IMR-90 (cell line): Measurements from ENCODE around the gene PIR. TPM values are rescaled to one million over a fixed set of nuclear protein-coding genes. Genes with fewer than 3 reads are reported as not detected.

ENCODE experiments used
- ATAC-seq: fragments of 200-7000 bp; cut with Tn5 transposase; 2 replicates; pipeline ENCODE4 v1.9.1; 2020; ENCODE audit warnings: low read depth, mild to moderate bottlenecking, moderate library complexity
- BruUV-seq: library from RNA; stranded (reverse); fragments of 400-500 nt; replicated peaks from 2 replicates; lab custom pipeline; 2021; lab: Mats Ljungman, UMichigan
- CTCF ChIA-PET: fragments of 300-600 bp; formaldehyde crosslinking; extraction: SDS; loops from one replicate; lab custom pipeline; 2021; ENCODE audit warnings: antibody characterized with exemption; lab: Yijun Ruan, JAX
- POLR2A ChIA-PET: fragments of 300-600 bp; sonication (Branson Sonifier 250); formaldehyde crosslinking; loops from one replicate; lab custom pipeline; 2022; ENCODE audit warnings: antibody characterized with exemption; ENCODE audit not compliant: unreplicated experiment; lab: Charles Lee
- DNase-seq: peaks from one replicate; pipeline ENCODE4 v3.0.0; 2013
- H2AFZ ChIP-seq: replicated peaks from 2 replicates; pipeline ENCODE3; 2013; ENCODE audit warnings: low read length, mild to moderate bottlenecking; ENCODE audit not compliant: poor library complexity
- H2AK5ac ChIP-seq: 2 replicates; pipeline ENCODE4 v1.6.1; 2013; ENCODE audit warnings: low read depth, low read length, inconsistent platforms
- H2AK9ac ChIP-seq: replicated peaks from 2 replicates; pipeline ENCODE3; 2013; ENCODE audit warnings: mild to moderate bottlenecking, low read depth, low read length, moderate library complexity; ENCODE audit not compliant: poor library complexity
- H2BK120ac ChIP-seq: 2 replicates; pipeline ENCODE4 v1.6.1; 2013; ENCODE audit warnings: low read depth, low read length, inconsistent platforms
- H2BK15ac ChIP-seq: 3 replicates; pipeline ENCODE4 v1.6.1; 2013; ENCODE audit warnings: low read depth, low read length, inconsistent platforms
- H2BK20ac ChIP-seq: 2 replicates; pipeline ENCODE4 v1.6.1; 2013; ENCODE audit warnings: low read depth, mild to moderate bottlenecking, inconsistent platforms, low read length, moderate library complexity
- H2BK5ac ChIP-seq: 2 replicates; pipeline ENCODE4 v1.6.1; 2013; ENCODE audit warnings: mild to moderate bottlenecking, low read depth, low read length, inconsistent platforms; ENCODE audit not compliant: poor library complexity, severe bottlenecking
- H3K14ac ChIP-seq: replicated peaks from 2 replicates; pipeline ENCODE4 v1.6.1; 2013; ENCODE audit warnings: low read depth, low read length, inconsistent platforms
- H3K18ac ChIP-seq: 2 replicates; pipeline ENCODE4 v1.6.1; 2013; ENCODE audit warnings: low read depth, low read length, control low read depth
- H3K23ac ChIP-seq: 2 replicates; pipeline ENCODE4 v1.6.1; 2013; ENCODE audit warnings: low read depth, low read length, inconsistent platforms
- H3K27ac ChIP-seq: 2 replicates; pipeline ENCODE4 v1.5.1; 2013; ENCODE audit warnings: mild to moderate bottlenecking, control low read depth, low read length; ENCODE audit not compliant: insufficient read depth
- H3K27me3 ChIP-seq: 2 replicates; pipeline ENCODE4 v1.6.1; 2013; ENCODE audit warnings: low read length; ENCODE audit not compliant: control insufficient read depth, insufficient read depth
- H3K36me3 ChIP-seq: 2 replicates; pipeline ENCODE4 v1.6.1; 2013; ENCODE audit warnings: low read length, mixed read lengths; ENCODE audit not compliant: control insufficient read depth, insufficient read depth
- H3K4ac ChIP-seq: 2 replicates; pipeline ENCODE4 v1.6.1; 2013; ENCODE audit warnings: low read depth, low read length, inconsistent platforms
- H3K4me1 ChIP-seq: 2 replicates; pipeline ENCODE4 v1.6.1; 2013; ENCODE audit warnings: low read length, mixed read lengths; ENCODE audit not compliant: control insufficient read depth, insufficient read depth
- H3K4me2 ChIP-seq: 2 replicates; pipeline ENCODE4 v1.6.1; 2013; ENCODE audit warnings: low read depth, mild to moderate bottlenecking, control low read depth, low read length, moderate library complexity
- H3K4me3 ChIP-seq: 2 replicates; pipeline ENCODE4 v1.5.1; 2013; ENCODE audit warnings: low read depth, mild to moderate bottlenecking, control low read depth, low read length, moderate library complexity; ENCODE audit not compliant: insufficient read depth
- H3K56ac ChIP-seq: 2 replicates; pipeline ENCODE4 v1.6.1; 2013; ENCODE audit warnings: low read length, inconsistent platforms; ENCODE audit not compliant: insufficient read depth; ENCODE audit errors: extremely low read depth
- H3K79me1 ChIP-seq, 2 experiments: 2 replicates each; pipeline ENCODE4 v1.6.1; 2013; ENCODE audit warnings: low read length in 2 of 2, inconsistent platforms in 1 of 2, low read depth in 1 of 2
- H3K9ac ChIP-seq: 2 replicates; pipeline ENCODE4 v1.6.1; 2013; ENCODE audit warnings: low read depth, low read length, control low read depth
- H3K9me1 ChIP-seq: 2 replicates; pipeline ENCODE4 v1.6.1; 2013; ENCODE audit warnings: low read length, inconsistent platforms; ENCODE audit not compliant: insufficient read depth
- H3K9me3 ChIP-seq: 2 replicates; pipeline ENCODE4 v1.6.1; 2013; ENCODE audit warnings: low read length; ENCODE audit not compliant: control insufficient read depth, insufficient read depth
- H4K20me1 ChIP-seq: 2 replicates; pipeline ENCODE4 v1.6.1; 2013; ENCODE audit warnings: low read length, inconsistent platforms; ENCODE audit not compliant: insufficient read depth
- H4K5ac ChIP-seq: 2 replicates; pipeline ENCODE4 v1.6.1; 2013; ENCODE audit warnings: mild to moderate bottlenecking, low read depth, low read length, control low read depth
- H4K8ac ChIP-seq, 2 experiments: 2 replicates each; pipeline ENCODE4 v1.6.1; 2013; ENCODE audit warnings: low read depth in 2 of 2, low read length in 2 of 2, control low read depth in 1 of 2, inconsistent platforms in 1 of 2
- H4K91ac ChIP-seq: 2 replicates; pipeline ENCODE4 v1.6.1; 2013; ENCODE audit warnings: low read depth, low read length, inconsistent platforms; ENCODE audit not compliant: insufficient read depth
- CEBPB ChIP-seq: IDR thresholded peaks from 2 replicates; pipeline ENCODE4 v1.6.1; 2012; ENCODE audit warnings: low read depth, low read length, improper control_type of control experiment
- CHD1 ChIP-seq: IDR thresholded peaks from 2 replicates; pipeline ENCODE4 v1.6.1; 2012; ENCODE audit warnings: low read depth, low read length, improper control_type of control experiment
- FOS ChIP-seq: fragments of 150-350 bp; IDR thresholded peaks from 2 replicates; pipeline ENCODE4 v1.6.1; 2016; ENCODE audit warnings: low read depth, low read length
- MAFK ChIP-seq: IDR thresholded peaks from 2 replicates; pipeline ENCODE4 v1.6.1; 2012; ENCODE audit warnings: low read depth, low read length, improper control_type of control experiment
- MAZ ChIP-seq: IDR thresholded peaks from 2 replicates; pipeline ENCODE4 v1.6.1; 2012; ENCODE audit warnings: low read depth, mild to moderate bottlenecking, low read length, improper control_type of control experiment, moderate library complexity, borderline replicate concordance
- MXI1 ChIP-seq: IDR thresholded peaks from 2 replicates; pipeline ENCODE4 v1.6.1; 2012; ENCODE audit warnings: low read depth, mild to moderate bottlenecking, low read length, moderate library complexity, borderline replicate concordance
- NFE2L2 ChIP-seq: fragments of 150-350 bp; IDR thresholded peaks from 2 replicates; pipeline ENCODE4 v1.6.1; 2016; ENCODE audit warnings: low read depth, mild to moderate bottlenecking, low read length
- POLR2A ChIP-seq: IDR thresholded peaks from 2 replicates; pipeline ENCODE4 v1.6.1; 2012; ENCODE audit warnings: mild to moderate bottlenecking, low read depth, low read length
- RFX5 ChIP-seq: IDR thresholded peaks from 2 replicates; pipeline ENCODE4 v1.8.0; 2012; ENCODE audit warnings: low read depth, mild to moderate bottlenecking, low read length, moderate library complexity
- SMC3 ChIP-seq: fragments of 150-350 bp; IDR thresholded peaks from 2 replicates; pipeline ENCODE4 v1.6.1; 2016; ENCODE audit warnings: low read depth, mild to moderate bottlenecking, antibody characterized with exemption, low read length, moderate library complexity
- WGBS, 2 experiments: methylation state at CpG; one replicate each; pipeline versions ENCODE4 v1.1.5 to v1.1.7; 2013; ENCODE audit warnings: missing lambda C conversion rate in 2 of 2; ENCODE audit not compliant: insufficient read length in 1 of 2; ENCODE audit errors: extremely low coverage in 2 of 2; 5-methylcytosine and 5-hydroxymethylcytosine counted together
- dilution Hi-C: fragments of 300-500 bp; cut with HindIII; formaldehyde crosslinking; loops from one replicate; pipeline ENCODE4 v1.14.3; 2018; ENCODE audit warnings: low sequenced_read_pairs; ENCODE audit not compliant: unreplicated experiment
- in situ Hi-C: fragments of 300-500 bp; cut with MboI; formaldehyde crosslinking; loops from 3 replicates; pipeline ENCODE4 v1.14.3; 2019; ENCODE audit warnings: low sequenced_read_pairs, inconsistent platforms, mixed read lengths
- intact Hi-C: fragments of 100-400 bp; cut with micrococcal nuclease; formaldehyde crosslinking; loops from 2 replicates; pipeline ENCODE4 v1.10.0; 2022
- polyA plus RNA-seq, 3 experiments: library from polyadenylated mRNA; depleted of rRNA; stranded (reverse); fragments of >200 nt; gene quantifications; 2 replicates each; pipeline ENCODE4 v1.2.3, GENCODE V29; 2012; ENCODE audit warnings: low replicate concordance in 1 of 3
- total RNA-seq: library from RNA; depleted of rRNA; stranded (reverse); fragments of >200 nt; gene quantifications from 2 replicates; pipeline ENCODE4 v1.2.3, GENCODE V29; 2012
- TF ChIP-seq, protein P1 (sequence below): fragments of 150-350 bp; IDR thresholded peaks from 2 replicates; pipeline ENCODE4 v1.6.1; 2016; ENCODE audit warnings: low read depth, mild to moderate bottlenecking, low read length, moderate library complexity, borderline replicate concordance
- TF ChIP-seq, protein P2 (sequence below): fragments of 150-350 bp; IDR thresholded peaks from 2 replicates; pipeline ENCODE4 v1.6.1; 2017; ENCODE audit warnings: mild to moderate bottlenecking, antibody characterized with exemption, low read length, low read depth
- TF ChIP-seq, protein P3 (sequence below): conservative IDR thresholded peaks from 2 replicates; pipeline ENCODE4 v1.5.1; 2012; ENCODE audit warnings: mild to moderate bottlenecking, low read depth, low read length, improper control_type of control experiment

Gene PIR
- total and polyA plus RNA-seq, 2 of the 4 experiments (the other 2 are of a cell fraction), result 5.7 to 8.7 TPM

DNA sequence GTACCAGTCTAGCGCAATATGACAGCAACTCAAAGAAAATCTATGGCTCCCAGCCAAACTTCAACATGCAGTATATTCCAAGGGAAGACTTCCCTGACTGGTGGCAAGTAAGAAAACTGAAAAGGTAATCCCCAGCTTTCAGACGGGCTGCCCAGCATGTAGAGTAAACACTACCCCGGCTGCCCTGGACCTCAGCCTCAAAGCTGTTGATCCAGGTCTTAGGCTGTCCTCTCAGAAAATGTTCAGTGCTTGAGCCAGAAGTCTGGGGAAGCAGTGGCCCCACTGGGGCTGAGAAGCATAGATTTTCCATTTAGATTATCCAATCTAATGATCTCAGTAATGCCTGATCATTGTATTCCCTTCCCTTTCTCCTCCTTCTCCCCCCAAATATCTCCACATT lies 29.3 kb upstream of the PIR start:
- intact Hi-C loops, result no loop called here
- no peak overlapping the region for H4K8ac ChIP-seq

More for the DNA sequence above, 29.3 kb upstream of the PIR start:
- in situ Hi-C loops (no loop called here), dilution Hi-C loops (no loop called here)
- no peak overlapping the region for H2BK20ac ChIP-seq
- no TSS peak for BruUV-seq
- H3K23ac ChIP-seq, result no peak overlapping the region
- no peaks in the 10 kb centered on the region for H4K20me1 ChIP-seq
- peaks cover 8% of the 10 kb centered on the region for H3K27me3 ChIP-seq
- H2AFZ ChIP-seq, result no peak overlapping the region
- no peak overlapping the region for H3K4me3 ChIP-seq
- ChIA-PET POLR2A (no interaction called here), CTCF (no interaction called here)
- no peaks in the 10 kb centered on the region for H3K79me1 ChIP-seq
- H2AK9ac ChIP-seq, result no peak overlapping the region
- H2AK5ac ChIP-seq, result no peak overlapping the region
- H3K4me1 ChIP-seq, result no peaks in the 10 kb centered on the region
- no peak for ATAC-seq
- DNase-seq, result no peak
- no peak overlapping the region for H3K27ac ChIP-seq
- H3K36me3 ChIP-seq, result no peaks in the 10 kb centered on the region
- no peak overlapping the region for H4K91ac ChIP-seq
- no peak overlapping the region for H3K4me2 ChIP-seq
- H2BK15ac ChIP-seq, result no peak overlapping the region
- no peak overlapping the region for H3K14ac ChIP-seq
- H4K5ac ChIP-seq, result no peak overlapping the region
- no peaks in the 10 kb centered on the region for H3K9me3 ChIP-seq
- H3K9me1 ChIP-seq, result no peaks in the 10 kb centered on the region
- no peak overlapping the region for H2BK120ac ChIP-seq
- H3K18ac ChIP-seq, result no peak overlapping the region
- H3K56ac ChIP-seq, result no peak overlapping the region
- H2BK5ac ChIP-seq, result no peak overlapping the region
- H3K4ac ChIP-seq, result no peak overlapping the region
- no peak overlapping the region for H3K9ac ChIP-seq
- TF ChIP-seq NFE2L2 (no peak), CHD1 (no peak), CEBPB (no peak), MAFK (no peak), RFX5 (no peak), FOS (no peak), POLR2A (no peak), MXI1 (no peak), MAZ (no peak), SMC3 (no peak)
- TF ChIP-seq, protein P1, sequence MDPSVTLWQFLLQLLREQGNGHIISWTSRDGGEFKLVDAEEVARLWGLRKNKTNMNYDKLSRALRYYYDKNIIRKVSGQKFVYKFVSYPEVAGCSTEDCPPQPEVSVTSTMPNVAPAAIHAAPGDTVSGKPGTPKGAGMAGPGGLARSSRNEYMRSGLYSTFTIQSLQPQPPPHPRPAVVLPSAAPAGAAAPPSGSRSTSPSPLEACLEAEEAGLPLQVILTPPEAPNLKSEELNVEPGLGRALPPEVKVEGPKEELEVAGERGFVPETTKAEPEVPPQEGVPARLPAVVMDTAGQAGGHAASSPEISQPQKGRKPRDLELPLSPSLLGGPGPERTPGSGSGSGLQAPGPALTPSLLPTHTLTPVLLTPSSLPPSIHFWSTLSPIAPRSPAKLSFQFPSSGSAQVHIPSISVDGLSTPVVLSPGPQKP, result no peak
- TF ChIP-seq, protein P2, sequence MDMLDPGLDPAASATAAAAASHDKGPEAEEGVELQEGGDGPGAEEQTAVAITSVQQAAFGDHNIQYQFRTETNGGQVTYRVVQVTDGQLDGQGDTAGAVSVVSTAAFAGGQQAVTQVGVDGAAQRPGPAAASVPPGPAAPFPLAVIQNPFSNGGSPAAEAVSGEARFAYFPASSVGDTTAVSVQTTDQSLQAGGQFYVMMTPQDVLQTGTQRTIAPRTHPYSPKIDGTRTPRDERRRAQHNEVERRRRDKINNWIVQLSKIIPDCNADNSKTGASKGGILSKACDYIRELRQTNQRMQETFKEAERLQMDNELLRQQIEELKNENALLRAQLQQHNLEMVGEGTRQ, result no peak
- TF ChIP-seq, protein P3, sequence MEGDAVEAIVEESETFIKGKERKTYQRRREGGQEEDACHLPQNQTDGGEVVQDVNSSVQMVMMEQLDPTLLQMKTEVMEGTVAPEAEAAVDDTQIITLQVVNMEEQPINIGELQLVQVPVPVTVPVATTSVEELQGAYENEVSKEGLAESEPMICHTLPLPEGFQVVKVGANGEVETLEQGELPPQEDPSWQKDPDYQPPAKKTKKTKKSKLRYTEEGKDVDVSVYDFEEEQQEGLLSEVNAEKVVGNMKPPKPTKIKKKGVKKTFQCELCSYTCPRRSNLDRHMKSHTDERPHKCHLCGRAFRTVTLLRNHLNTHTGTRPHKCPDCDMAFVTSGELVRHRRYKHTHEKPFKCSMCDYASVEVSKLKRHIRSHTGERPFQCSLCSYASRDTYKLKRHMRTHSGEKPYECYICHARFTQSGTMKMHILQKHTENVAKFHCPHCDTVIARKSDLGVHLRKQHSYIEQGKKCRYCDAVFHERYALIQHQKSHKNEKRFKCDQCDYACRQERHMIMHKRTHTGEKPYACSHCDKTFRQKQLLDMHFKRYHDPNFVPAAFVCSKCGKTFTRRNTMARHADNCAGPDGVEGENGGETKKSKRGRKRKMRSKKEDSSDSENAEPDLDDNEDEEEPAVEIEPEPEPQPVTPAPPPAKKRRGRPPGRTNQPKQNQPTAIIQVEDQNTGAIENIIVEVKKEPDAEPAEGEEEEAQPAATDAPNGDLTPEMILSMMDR, result no peak
- WGBS, 2 experiments, result no CpG with 5 or more reads among the region's 3 CpGs
